Endothelial cell of umbilical vein (primary cell): ENCODE results near the gene KCNJ6. TPM values are rescaled to one million over a fixed set of nuclear protein-coding genes. Genes with fewer than 3 reads are reported as not detected.

ENCODE experiments used
- BruUV-seq: library from RNA; stranded (reverse); fragments of 400-500 nt; replicated peaks from 2 replicates; lab custom pipeline; 2021; lab: Mats Ljungman, UMichigan
- CTCF ChIA-PET: fragments of 300-600, 350-600 bp; sonication (Branson Sonifier 250); formaldehyde crosslinking; loops from one replicate; lab custom pipeline; 2021; ENCODE audit warnings: antibody characterized with exemption, inconsistent platforms; lab: Charles Lee
- POLR2A ChIA-PET: fragments of 300-600, 350-600 bp; sonication (Branson Sonifier 250); formaldehyde crosslinking; loops from one replicate; lab custom pipeline; 2021; ENCODE audit warnings: antibody characterized with exemption, inconsistent platforms; lab: Charles Lee
- DNase-seq: peaks from one replicate; pipeline ENCODE4 v3.0.0-alpha.2; 2011; ENCODE audit warnings: low read depth, low spot score
- FAIRE-seq: peaks from 2 replicates; lab custom pipeline; 2011; peaks lifted over from hg19 to GRCh38; lab: Jason Lieb, UNC
- H2AFZ ChIP-seq: 2 replicates; pipeline ENCODE4 v1.6.0; 2012; ENCODE audit warnings: low read depth, low read length, control low read depth, inconsistent platforms
- H3K27ac ChIP-seq: 2 replicates; pipeline ENCODE4 v1.5.1; 2011; ENCODE audit warnings: low read depth, mild to moderate bottlenecking, control low read depth, low read length, moderate library complexity; ENCODE audit not compliant: insufficient read depth
- H3K27me3 ChIP-seq, 2 experiments: 2 replicates each; pipeline versions ENCODE4 v1.6.0 to v1.6.1; 2011; ENCODE audit warnings: low read length in 2 of 2, mixed read lengths in 1 of 2; ENCODE audit not compliant: control insufficient read depth in 2 of 2, insufficient read depth in 2 of 2
- H3K36me3 ChIP-seq, 2 experiments: 2 replicates in 1 of 2; 3 replicates in 1 of 2; pipeline ENCODE4 v1.5.1; 2011; ENCODE audit warnings: low read length in 2 of 2, mild to moderate bottlenecking in 1 of 2, moderate library complexity in 1 of 2; ENCODE audit not compliant: control insufficient read depth in 2 of 2, insufficient read depth in 2 of 2; ENCODE audit errors: extremely low read depth in 1 of 2
- H3K4me1 ChIP-seq: 3 replicates; pipeline ENCODE4 v1.5.1; 2011; ENCODE audit warnings: mild to moderate bottlenecking, low read length; ENCODE audit not compliant: control insufficient read depth, insufficient read depth; ENCODE audit errors: extremely low read depth
- H3K4me2 ChIP-seq: 2 replicates; pipeline ENCODE4 v1.6.1; 2011; ENCODE audit warnings: low read length, control low read depth, mixed read lengths; ENCODE audit not compliant: insufficient read depth
- H3K4me3 ChIP-seq, 3 experiments: fragments of 200-600 bp in 1 of 3; sonication (generic), shearing (Covaris generic) in 1 of 3; replicated peaks in 1 of 3; 2 replicates each; pipeline ENCODE4 v1.5.1; 2011 to 2016; ENCODE audit warnings: control low read depth in 3 of 3, low read length in 3 of 3, mild to moderate bottlenecking in 2 of 3, inconsistent platforms in 1 of 3, low read depth in 1 of 3, moderate library complexity in 1 of 3; ENCODE audit not compliant: insufficient read depth in 1 of 3
- H3K79me2 ChIP-seq: 2 replicates; pipeline ENCODE4 v1.6.0; 2012; ENCODE audit warnings: low read length, inconsistent platforms; ENCODE audit not compliant: control insufficient read depth, insufficient read depth
- H3K9ac ChIP-seq: replicated peaks from 2 replicates; pipeline ENCODE3; 2011; ENCODE audit warnings: low read length, control low read depth; ENCODE audit not compliant: insufficient read depth; ENCODE audit errors: extremely low read depth
- H3K9me1 ChIP-seq: replicated peaks from 3 replicates; pipeline ENCODE4 v1.6.0; 2011; ENCODE audit warnings: mild to moderate bottlenecking, low read length; ENCODE audit not compliant: control insufficient read depth, insufficient read depth; ENCODE audit errors: extremely low read depth
- H3K9me3 ChIP-seq: replicated peaks from 2 replicates; pipeline ENCODE4 v1.5.1; 2012; ENCODE audit warnings: low read length, inconsistent platforms; ENCODE audit not compliant: control insufficient read depth, insufficient read depth
- H4K20me1 ChIP-seq: replicated peaks from 2 replicates; pipeline ENCODE3; 2011; ENCODE audit warnings: mild to moderate bottlenecking, low read length; ENCODE audit not compliant: control insufficient read depth, insufficient read depth; ENCODE audit errors: extremely low read depth
- EZH2 ChIP-seq: IDR thresholded peaks from 2 replicates; pipeline ENCODE4 v1.6.1; 2012; ENCODE audit warnings: borderline replicate concordance, low read depth, mild to moderate bottlenecking, moderate library complexity, low read length, inconsistent platforms; ENCODE audit not compliant: severe bottlenecking
- FOS ChIP-seq: IDR thresholded peaks from 2 replicates; pipeline ENCODE4 v1.6.1; 2011; ENCODE audit warnings: mild to moderate bottlenecking, low read length, moderate library complexity, borderline replicate concordance; ENCODE audit not compliant: insufficient read depth
- GATA2 ChIP-seq: IDR thresholded peaks from 2 replicates; pipeline ENCODE4 v1.7.0; 2011; ENCODE audit warnings: low read depth, mild to moderate bottlenecking, moderate library complexity, mixed read lengths, low read length; ENCODE audit not compliant: insufficient read length, insufficient read depth
- JUN ChIP-seq: IDR thresholded peaks from 2 replicates; pipeline ENCODE4 v1.6.1; 2011; ENCODE audit warnings: borderline replicate concordance, low read depth; ENCODE audit not compliant: insufficient read length, insufficient read depth
- MYC ChIP-seq: IDR thresholded peaks from one replicate; pipeline ENCODE4 v1.6.1; 2011; ENCODE audit warnings: mild to moderate bottlenecking, low read depth, low read length
- POLR2A ChIP-seq: IDR thresholded peaks from 2 replicates; pipeline ENCODE4 v1.6.1; 2012; ENCODE audit warnings: low read depth, mild to moderate bottlenecking, control low read depth, low read length
- POLR2AphosphoS5 ChIP-seq: IDR thresholded peaks from 2 replicates; pipeline ENCODE4 v1.6.1; 2012; ENCODE audit warnings: low read depth, mild to moderate bottlenecking, control low read depth, low read length, moderate library complexity; ENCODE audit not compliant: insufficient read depth
- dilution Hi-C: fragments of 300-500 bp; cut with MboI; formaldehyde crosslinking; loops from one replicate; pipeline ENCODE4 v1.15.0; 2019; ENCODE audit warnings: low sequenced_read_pairs; ENCODE audit not compliant: extremely low pct_ligation_motif_present
- intact Hi-C: fragments of 100-400 bp; cut with micrococcal nuclease; formaldehyde crosslinking; loops from one replicate; pipeline ENCODE4 v1.10.0; 2022
- polyA plus RNA-seq, 4 experiments: library from polyadenylated mRNA; depleted of rRNA in 3 of 4; stranded (reverse) in 3 of 4; unstranded in 1 of 4; fragments of >200 nt; gene quantifications; 2 replicates each; pipeline versions ENCODE4 v1.2.1 to v1.2.3, GENCODE V29; 2011 to 2012; ENCODE audit warnings: missing spikeins in 1 of 4
- total RNA-seq: library from RNA; stranded (reverse); gene quantifications from 2 replicates; pipeline ENCODE4 v1.2.3, GENCODE V29; 2021
- TF ChIP-seq, protein P1 (sequence below): IDR thresholded peaks from 2 replicates; pipeline ENCODE4 v1.6.1; 2011; ENCODE audit not compliant: insufficient read depth, insufficient read length
- TF ChIP-seq, protein P2 (sequence below), 2 donors: IDR thresholded peaks; 1 replicate in 1 of 2; 2 replicates in 1 of 2; pipeline ENCODE4 v1.5.1; 2011; ENCODE audit warnings: low read length in 2 of 2, mild to moderate bottlenecking in 2 of 2, moderate library complexity in 2 of 2, control low read depth in 1 of 2, inconsistent platforms in 1 of 2, low read depth in 1 of 2; ENCODE audit not compliant: insufficient read depth in 1 of 2; ENCODE audit errors: extremely low read depth in 1 of 2

Gene KCNJ6
- total and polyA plus RNA-seq, 2 donors (not counting 3 experiments of a cell fraction or from before 2014, with no cell fraction given): not detected

DNA sequence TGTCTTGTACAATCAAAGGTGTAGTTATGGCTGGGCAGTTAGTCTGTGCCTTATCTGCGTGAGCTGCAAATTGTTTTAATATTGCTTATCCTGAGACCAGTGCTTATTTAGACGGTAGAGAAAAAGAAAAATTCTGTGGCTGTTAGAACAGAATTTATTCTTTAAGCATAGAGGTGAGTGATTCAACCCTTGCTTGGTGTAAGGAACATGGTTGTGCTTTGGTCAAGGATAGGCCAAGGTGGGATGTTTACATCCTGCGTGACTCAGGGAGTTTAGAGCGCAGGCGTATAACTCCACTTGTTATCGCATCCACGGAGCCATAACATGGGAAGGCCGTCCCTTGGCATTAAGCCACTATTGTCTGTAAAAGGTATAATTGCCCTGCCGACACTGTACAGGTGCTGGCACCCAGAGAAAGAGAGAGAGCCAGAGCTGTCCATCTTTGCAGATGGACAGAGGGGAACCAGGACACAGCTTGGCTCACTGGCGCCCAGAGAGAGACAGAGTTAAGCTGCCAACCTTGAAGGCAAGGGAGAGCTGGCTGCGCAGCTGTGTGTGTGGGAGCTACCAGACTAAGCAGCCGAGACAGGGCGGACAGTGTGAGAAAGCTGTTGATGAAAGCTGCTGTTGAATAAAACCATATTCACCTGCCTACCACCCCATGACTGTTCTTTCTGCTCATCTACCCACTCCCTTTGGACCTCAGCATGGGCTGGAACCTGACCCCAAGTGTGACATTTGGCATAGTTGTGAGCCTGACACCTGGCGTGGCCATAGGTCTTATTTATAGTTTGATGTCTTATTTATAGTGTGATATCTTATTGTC, 349.3 kb downstream of the KCNJ6 start:
- no peak overlapping the region for H2AFZ ChIP-seq
- BruUV-seq: no TSS peak
- DNase-seq: no peak
- H3K9me3 ChIP-seq: no peaks in the 10 kb centered on the region
- peaks cover 14% of the 10 kb centered on the region for H3K4me1 ChIP-seq
- CTCF ChIA-PET: interaction anchor here (0.7 to 1.6 kb wide), 3 partner anchors 9 to 16 kb away, joined by 3 read pairs; no protein-coding TSS in a partner anchor
- POLR2A ChIA-PET: no interaction called here
- no peak overlapping the region for H3K4me3 ChIP-seq
- dilution Hi-C loops (no loop called here), intact Hi-C loops (no loop called here)
- no peak overlapping the region for H3K4me2 ChIP-seq
- no peaks in the 10 kb centered on the region for H4K20me1 ChIP-seq
- H3K9ac ChIP-seq: no peak overlapping the region
- peaks cover 5 to 8% of the 10 kb centered on the region in 2 experiments for H3K27me3 ChIP-seq
- no peaks in the 10 kb centered on the region for H3K9me1 ChIP-seq
- TF ChIP-seq, protein P1, sequence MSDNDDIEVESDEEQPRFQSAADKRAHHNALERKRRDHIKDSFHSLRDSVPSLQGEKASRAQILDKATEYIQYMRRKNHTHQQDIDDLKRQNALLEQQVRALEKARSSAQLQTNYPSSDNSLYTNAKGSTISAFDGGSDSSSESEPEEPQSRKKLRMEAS: no peak
- TF ChIP-seq EZH2 (no peak), FOS (no peak), POLR2A (no peak), MYC (no peak), GATA2 (no peak), POLR2AphosphoS5 (no peak), JUN (no peak)
- TF ChIP-seq, protein P2, sequence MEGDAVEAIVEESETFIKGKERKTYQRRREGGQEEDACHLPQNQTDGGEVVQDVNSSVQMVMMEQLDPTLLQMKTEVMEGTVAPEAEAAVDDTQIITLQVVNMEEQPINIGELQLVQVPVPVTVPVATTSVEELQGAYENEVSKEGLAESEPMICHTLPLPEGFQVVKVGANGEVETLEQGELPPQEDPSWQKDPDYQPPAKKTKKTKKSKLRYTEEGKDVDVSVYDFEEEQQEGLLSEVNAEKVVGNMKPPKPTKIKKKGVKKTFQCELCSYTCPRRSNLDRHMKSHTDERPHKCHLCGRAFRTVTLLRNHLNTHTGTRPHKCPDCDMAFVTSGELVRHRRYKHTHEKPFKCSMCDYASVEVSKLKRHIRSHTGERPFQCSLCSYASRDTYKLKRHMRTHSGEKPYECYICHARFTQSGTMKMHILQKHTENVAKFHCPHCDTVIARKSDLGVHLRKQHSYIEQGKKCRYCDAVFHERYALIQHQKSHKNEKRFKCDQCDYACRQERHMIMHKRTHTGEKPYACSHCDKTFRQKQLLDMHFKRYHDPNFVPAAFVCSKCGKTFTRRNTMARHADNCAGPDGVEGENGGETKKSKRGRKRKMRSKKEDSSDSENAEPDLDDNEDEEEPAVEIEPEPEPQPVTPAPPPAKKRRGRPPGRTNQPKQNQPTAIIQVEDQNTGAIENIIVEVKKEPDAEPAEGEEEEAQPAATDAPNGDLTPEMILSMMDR (IDR thresholded peaks at IDR 0.05; ENCODE audit: extremely low read depth in 1 of 2, insufficient read depth in 1 of 2, low read depth in 1 of 2, low read length in 2 of 2): no peak
- H3K36me3 ChIP-seq: no peaks in the 10 kb centered on the region
- no peak for FAIRE-seq
- H3K27ac ChIP-seq: no peak overlapping the region
- no peaks in the 10 kb centered on the region for H3K79me2 ChIP-seq
